Trophoblast cell (in vitro differentiated cells and primary cell): ENCODE results near the gene TMEM167A.

Experiments
- DNase-seq, 2 donors: peaks; one replicate each; pipeline ENCODE4 v3.0.0-alpha.2; 2016
- H2AFZ ChIP-seq: 2 replicates; pipeline ENCODE4 v1.6.1; 2013; ENCODE audit warnings: low read length, moderate library complexity, mild to moderate bottlenecking; ENCODE audit not compliant: insufficient read depth, poor library complexity
- H2AK5ac ChIP-seq: 2 replicates; pipeline ENCODE4 v1.6.1; 2013; ENCODE audit warnings: mild to moderate bottlenecking, low read length
- H2BK120ac ChIP-seq: 2 replicates; pipeline ENCODE4 v1.6.1; 2013; ENCODE audit warnings: low read length, mild to moderate bottlenecking, moderate library complexity; ENCODE audit not compliant: insufficient read depth, poor library complexity
- H2BK12ac ChIP-seq: 2 replicates; pipeline ENCODE4 v1.6.1; 2013; ENCODE audit warnings: mild to moderate bottlenecking, low read length, moderate library complexity
- H2BK5ac ChIP-seq: 2 replicates; pipeline ENCODE4 v1.6.1; 2013; ENCODE audit warnings: low read length, low read depth, moderate library complexity, mild to moderate bottlenecking; ENCODE audit not compliant: poor library complexity
- H3K14ac ChIP-seq: 2 replicates; pipeline ENCODE4 v1.6.1; 2013; ENCODE audit warnings: mild to moderate bottlenecking, low read length
- H3K18ac ChIP-seq: 2 replicates; pipeline ENCODE4 v1.6.1; 2013; ENCODE audit warnings: mild to moderate bottlenecking, low read length
- H3K23ac ChIP-seq: 2 replicates; pipeline ENCODE4 v1.6.1; 2013; ENCODE audit warnings: low read length
- H3K27ac ChIP-seq: 2 replicates; pipeline ENCODE4 v1.5.1; 2013; ENCODE audit warnings: low read depth, mild to moderate bottlenecking, inconsistent platforms, low read length, moderate library complexity
- H3K27me3 ChIP-seq: 2 replicates; pipeline ENCODE4 v1.6.1; 2013; ENCODE audit warnings: inconsistent platforms, mild to moderate bottlenecking, low read length, moderate library complexity; ENCODE audit not compliant: insufficient read depth
- H3K36me3 ChIP-seq, 2 experiments: 1 replicate in 1 of 2; 2 replicates in 1 of 2; pipeline ENCODE4 v1.6.1; 2013; ENCODE audit warnings: low read length in 2 of 2, mild to moderate bottlenecking in 2 of 2, moderate library complexity in 1 of 2; ENCODE audit not compliant: insufficient read depth in 2 of 2, control insufficient read depth in 1 of 2
- H3K4ac ChIP-seq: 2 replicates; pipeline ENCODE4 v1.6.1; 2013; ENCODE audit warnings: low read depth, mild to moderate bottlenecking, low read length, moderate library complexity
- H3K4me1 ChIP-seq, 2 experiments: 1 replicate in 1 of 2; 2 replicates in 1 of 2; pipeline ENCODE4 v1.6.1; 2013; ENCODE audit warnings: low read length in 2 of 2, mild to moderate bottlenecking in 2 of 2, moderate library complexity in 1 of 2; ENCODE audit not compliant: insufficient read depth in 2 of 2, control insufficient read depth in 1 of 2
- H3K4me2 ChIP-seq: 2 replicates; pipeline ENCODE4 v1.6.1; 2013; ENCODE audit warnings: inconsistent platforms, mild to moderate bottlenecking, low read length, moderate library complexity
- H3K4me3 ChIP-seq: 2 replicates; pipeline ENCODE4 v1.5.1; 2013; ENCODE audit warnings: mild to moderate bottlenecking, low read depth, low read length, inconsistent platforms
- H3K79me1 ChIP-seq: one replicate; pipeline ENCODE4 v1.6.1; 2013; ENCODE audit warnings: low read length
- H3K79me2 ChIP-seq: 2 replicates; pipeline ENCODE4 v1.6.1; 2013; ENCODE audit warnings: low read length, mild to moderate bottlenecking; ENCODE audit not compliant: control insufficient read depth, insufficient read depth, poor library complexity
- H3K9ac ChIP-seq: 2 replicates; pipeline ENCODE4 v1.6.1; 2013; ENCODE audit warnings: mild to moderate bottlenecking, low read length
- H3K9me3 ChIP-seq: 2 replicates; pipeline ENCODE4 v1.6.1; 2013; ENCODE audit warnings: low read depth, mild to moderate bottlenecking, control low read depth, inconsistent platforms, low read length; ENCODE audit not compliant: insufficient read depth
- H4K12ac ChIP-seq: 2 replicates; pipeline ENCODE4 v1.6.1; 2013; ENCODE audit warnings: low read depth, mild to moderate bottlenecking, low read length, moderate library complexity
- H4K8ac ChIP-seq: 2 replicates; pipeline ENCODE4 v1.6.1; 2013; ENCODE audit warnings: low read depth, mild to moderate bottlenecking, low read length, moderate library complexity
- H4K91ac ChIP-seq: one replicate; pipeline ENCODE4 v1.6.1; 2013; ENCODE audit warnings: low read depth, mild to moderate bottlenecking, low read length, moderate library complexity
- WGBS: extraction: QIAGEN DNeasy Blood & Tissue Kit; methylation state at CpG from one replicate; pipeline ENCODE4 v1.1.7; 2013; ENCODE audit warnings: missing lambda C conversion rate; ENCODE audit not compliant: insufficient read length, insufficient coverage; ENCODE audit errors: extremely low coverage; 5-methylcytosine and 5-hydroxymethylcytosine counted together

TMEM167A gene

DNA sequence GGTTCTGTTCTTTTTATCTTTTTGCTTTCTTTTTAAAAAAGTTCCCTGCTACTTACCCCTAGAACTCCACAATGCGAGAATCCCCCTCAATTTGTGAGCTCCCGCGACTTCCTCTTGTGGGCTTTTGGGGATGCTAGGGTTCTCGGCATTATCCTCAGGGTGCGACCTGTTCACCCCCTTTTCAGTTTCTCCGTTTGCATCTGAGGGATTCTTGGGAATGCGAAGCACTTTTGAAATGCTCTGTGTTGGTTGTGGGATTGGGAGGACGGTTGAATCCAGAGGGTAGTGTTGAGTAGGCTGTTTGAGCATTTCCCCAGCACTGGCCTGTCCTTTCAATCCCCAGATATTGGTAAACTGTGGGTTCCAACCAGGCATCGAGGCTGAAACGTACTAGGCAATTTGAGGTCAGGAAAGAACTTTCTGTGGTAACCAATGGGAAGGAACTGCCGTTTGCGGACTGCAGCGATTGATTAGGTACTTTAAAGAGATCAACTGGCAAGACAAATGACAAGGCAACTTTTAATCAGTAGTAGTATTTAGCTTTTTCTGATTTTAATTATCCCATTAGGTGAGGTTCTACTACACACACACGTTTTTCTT lies 568 bp upstream of the TMEM167A start:
- H3K79me1 ChIP-seq = peaks cover 9% of the 10 kb centered on the region
- peak overlapping the region; percentile 93 for H3K9ac ChIP-seq
- H3K23ac ChIP-seq = no peak overlapping the region
- DNase-seq = peak in 1 of 2 donors; percentile 22
- H3K14ac ChIP-seq = peak overlapping the region; percentile 89
- H3K4me2 ChIP-seq = peak overlapping the region; percentile 97
- peak overlapping the region; percentile 80 for H3K4me3 ChIP-seq
- no peak overlapping the region for H2BK12ac ChIP-seq
- H2AFZ ChIP-seq = peak overlapping the region; percentile 92
- H3K4ac ChIP-seq = peak overlapping the region; percentile 65
- peak overlapping the region; percentile 41 for H3K18ac ChIP-seq
- H3K27me3 ChIP-seq = no peaks in the 10 kb centered on the region
- peak overlapping the region; percentile 78 for H4K91ac ChIP-seq
- no peak overlapping the region for H2BK5ac ChIP-seq
- H2BK120ac ChIP-seq = peak overlapping the region; percentile 52
- no peaks in the 10 kb centered on the region for H3K36me3 ChIP-seq
- peak overlapping the region; percentile 32 for H3K27ac ChIP-seq
- no peak overlapping the region for H2AK5ac ChIP-seq
- H3K9me3 ChIP-seq = no peaks in the 10 kb centered on the region
- H4K12ac ChIP-seq = peak overlapping the region; percentile 83
- peak overlapping the region; percentile 85 for H4K8ac ChIP-seq
- no CpG with 5 or more reads among the region's 14 CpGs for WGBS
- H3K4me1 ChIP-seq = no peaks in the 10 kb centered on the region
- peaks cover 13% of the 10 kb centered on the region for H3K79me2 ChIP-seq

- peaks cover 13% of the 10 kb centered on the region for H3K79me2 ChIP-seq
- no peak overlapping the region for H2AK5ac ChIP-seq
- no peaks in the 10 kb centered on the region for H3K27me3 ChIP-seq
- H3K14ac ChIP-seq = no peak overlapping the region
- no peak overlapping the region for H2AFZ ChIP-seq
- no peak overlapping the region for H3K27ac ChIP-seq
- no peak for DNase-seq
- no peak overlapping the region for H4K8ac ChIP-seq
- H3K23ac ChIP-seq = no peak overlapping the region
- H3K9me3 ChIP-seq = no peaks in the 10 kb centered on the region
- H3K9ac ChIP-seq = no peak overlapping the region
- H2BK120ac ChIP-seq = no peak overlapping the region
- no peak overlapping the region for H4K12ac ChIP-seq
- no peak overlapping the region for H4K91ac ChIP-seq
- H3K18ac ChIP-seq = no peak overlapping the region
- H3K4ac ChIP-seq = no peak overlapping the region
- no peaks in the 10 kb centered on the region for H3K4me1 ChIP-seq
- no peak overlapping the region for H3K4me2 ChIP-seq
- WGBS = no CpG with 5 or more reads among the region's 6 CpGs
- no peak overlapping the region for H2BK12ac ChIP-seq
- H2BK5ac ChIP-seq = no peak overlapping the region
- peaks cover 9% of the 10 kb centered on the region for H3K79me1 ChIP-seq
- no peaks in the 10 kb centered on the region for H3K36me3 ChIP-seq
- no peak overlapping the region for H3K4me3 ChIP-seq
Measured at GRCh38 chr5:83072966-83073365, 4.2 kb downstream of the TMEM167A start.

DNA sequence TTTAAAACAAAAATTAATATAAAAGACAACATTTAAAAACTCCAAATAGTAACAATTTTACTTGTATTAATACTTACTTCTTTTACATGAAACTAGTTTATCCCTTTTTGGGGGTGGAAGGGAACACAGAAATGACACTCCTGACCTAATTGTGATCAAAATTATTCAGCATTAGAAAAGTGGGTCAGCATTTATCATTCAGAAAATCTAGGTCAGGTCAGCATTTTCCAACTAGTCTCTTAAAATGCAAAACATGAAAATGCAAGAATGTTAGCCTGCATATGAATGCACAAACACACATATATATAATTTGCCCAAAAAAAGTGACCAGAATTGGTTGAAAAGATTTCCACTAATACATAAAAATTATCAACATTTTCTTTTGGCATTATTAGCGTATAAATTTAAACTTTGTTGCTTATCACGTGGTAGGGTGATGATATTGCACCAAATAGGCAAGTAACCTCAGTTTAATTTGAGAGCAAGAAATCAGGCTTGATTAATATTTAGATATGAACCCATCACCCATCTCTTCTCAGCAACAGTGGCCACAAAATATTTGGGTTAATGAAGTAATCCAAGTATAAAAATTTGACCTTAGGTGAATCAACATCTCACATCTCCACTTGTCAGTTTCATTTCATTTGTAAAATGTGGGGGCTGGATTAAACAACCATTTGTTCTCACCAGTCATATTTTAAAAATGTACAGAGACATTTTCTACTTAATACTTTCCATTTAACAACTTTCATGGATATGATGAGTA lies 5.7 kb downstream of the TMEM167A start:
- no CpG with 5 or more reads among the region's 2 CpGs for WGBS

GRCh38 chr5:83069096-83069799 lies 7.9 kb downstream of the TMEM167A start:
- Histone ChIP-seq H3K18ac (no peak overlapping the region), H4K8ac (no peak overlapping the region), H3K4me2 (no peak overlapping the region), H3K9me3 (no peaks in the 10 kb centered on the region), H2BK120ac (no peak overlapping the region), H3K36me3 (no peaks in the 10 kb centered on the region), H3K4ac (no peak overlapping the region), H3K27ac (no peak overlapping the region), H3K14ac (no peak overlapping the region), H3K9ac (no peak overlapping the region), H3K27me3 (no peaks in the 10 kb centered on the region), H2AFZ (no peak overlapping the region), H2BK5ac (no peak overlapping the region), H3K79me1 (no peaks in the 10 kb centered on the region), H4K91ac (no peak overlapping the region), H3K23ac (no peak overlapping the region), H3K79me2 (peaks cover 3% of the 10 kb centered on the region), H2BK12ac (no peak overlapping the region), H3K4me3 (no peak overlapping the region), H4K12ac (no peak overlapping the region), H2AK5ac (no peak overlapping the region), H3K4me1 (no peaks in the 10 kb centered on the region)
- DNase-seq = no peak
- WGBS = no CpG with 5 or more reads among the region's 2 CpGs

More for the DNA sequence above, 5.7 kb downstream of the TMEM167A start:
- Histone ChIP-seq H2AK5ac (no peak overlapping the region), H3K23ac (no peak overlapping the region), H3K9ac (no peak overlapping the region), H3K4ac (no peak overlapping the region), H3K9me3 (no peaks in the 10 kb centered on the region), H3K18ac (no peak overlapping the region), H2AFZ (no peak overlapping the region), H4K12ac (no peak overlapping the region), H3K27ac (no peak overlapping the region), H3K4me2 (no peak overlapping the region), H4K91ac (no peak overlapping the region), H3K4me3 (no peak overlapping the region), H3K27me3 (no peaks in the 10 kb centered on the region), H2BK5ac (no peak overlapping the region), H2BK12ac (no peak overlapping the region), H3K36me3 (no peaks in the 10 kb centered on the region), H3K14ac (no peak overlapping the region), H3K79me2 (peaks cover 4% of the 10 kb centered on the region), H4K8ac (no peak overlapping the region), H3K4me1 (no peaks in the 10 kb centered on the region), H3K79me1 (no peaks in the 10 kb centered on the region), H2BK120ac (no peak overlapping the region)
- DNase-seq = no peak
